ENCODE results near the gene TAF4.

GRCh38 chr20:61930776-61931475 lies 134.8 kb downstream of the TAF4 start:
- TF ChIP-seq CTCF (IDR thresholded peaks at IDR 0.05) = no peak
- TF ChIP-seq EP300 (IDR thresholded peaks at IDR 0.05) = no peak
- no peak for TF ChIP-seq POLR2A (IDR thresholded peaks at IDR 0.05)
